H1 (cell line): ENCODE results near the gene SLC25A34. TPM values are rescaled to one million over a fixed set of nuclear protein-coding genes. Genes with fewer than 3 reads are reported as not detected.

Experiments
- CTCF ChIA-PET: fragments of 300-600 bp; sonication (Branson Sonifier 250); formaldehyde crosslinking; loops from one replicate; lab custom pipeline; 2021; ENCODE audit not compliant: partially characterized antibody; lab: Charles Lee
- POLR2A ChIA-PET: fragments of 300-600 bp; sonication (Branson Sonifier 250); formaldehyde crosslinking; loops from one replicate; lab custom pipeline; 2021; ENCODE audit warnings: inconsistent platforms; ENCODE audit not compliant: partially characterized antibody; lab: Charles Lee
- DNase-seq, 2 experiments: peaks; one replicate each; pipeline versions ENCODE4 v3.0.0 to v3.0.0-alpha.2; 2010 to 2022; ENCODE audit warnings: low spot score in 2 of 2, low read depth in 1 of 2, mixed read lengths in 1 of 2
- FAIRE-seq: peaks from 2 replicates; lab custom pipeline; 2011; peaks lifted over from hg19 to GRCh38; lab: Jason Lieb, UNC
- H2AFZ ChIP-seq: 2 replicates; pipeline ENCODE4 v1.8.1; 2012; ENCODE audit warnings: low read length, inconsistent platforms
- H2AK5ac ChIP-seq: 2 replicates; pipeline ENCODE4 v1.6.1; 2013; ENCODE audit warnings: low read depth, low read length
- H2BK120ac ChIP-seq: replicated peaks from 2 replicates; pipeline ENCODE3; 2013; ENCODE audit warnings: low read depth, low read length, inconsistent platforms
- H2BK12ac ChIP-seq: 2 replicates; pipeline ENCODE4 v1.6.1; 2013; ENCODE audit warnings: low read depth, low read length
- H2BK15ac ChIP-seq: 2 replicates; pipeline ENCODE4 v1.6.1; 2013; ENCODE audit warnings: low read length
- H2BK20ac ChIP-seq: 2 replicates; pipeline ENCODE4 v1.6.1; 2013; ENCODE audit warnings: low read length
- H2BK5ac ChIP-seq: 2 replicates; pipeline ENCODE4 v1.6.1; 2013; ENCODE audit warnings: low read depth, low read length
- H3K14ac ChIP-seq: 2 replicates; pipeline ENCODE4 v1.6.1; 2013; ENCODE audit warnings: inconsistent platforms; ENCODE audit not compliant: insufficient read length
- H3K18ac ChIP-seq: 2 replicates; pipeline ENCODE4 v1.6.1; 2013; ENCODE audit warnings: low read length; ENCODE audit errors: extremely low read depth
- H3K23ac ChIP-seq: 2 replicates; pipeline ENCODE4 v1.6.1; 2013; ENCODE audit warnings: inconsistent platforms; ENCODE audit not compliant: insufficient read length
- H3K23me2 ChIP-seq: 2 replicates; pipeline ENCODE4 v1.6.1; 2013; ENCODE audit warnings: low read depth, low read length
- H3K27ac ChIP-seq: 2 replicates; pipeline ENCODE4 v1.6.1; 2011; ENCODE audit warnings: low read depth, low read length, inconsistent platforms
- H3K27me3 ChIP-seq, 4 experiments: replicated peaks in 1 of 4; 1 replicate in 1 of 4; 2 replicates in 3 of 4; pipeline versions ENCODE4 v1.6.1 to v1.8.1; 2011 to 2013; ENCODE audit warnings: low read length in 3 of 4, mild to moderate bottlenecking in 3 of 4, inconsistent platforms in 2 of 4, mixed read lengths in 2 of 4, moderate library complexity in 1 of 4; ENCODE audit not compliant: control insufficient read depth in 3 of 4, insufficient read depth in 3 of 4; ENCODE audit errors: extremely low read depth in 1 of 4
- H3K36me3 ChIP-seq, 4 experiments: 2 replicates each; pipeline versions ENCODE4 v1.6.1 to v1.8.1; 2011 to 2013; ENCODE audit warnings: mild to moderate bottlenecking in 4 of 4, low read length in 3 of 4, moderate library complexity in 2 of 4, control low read depth in 1 of 4, inconsistent platforms in 1 of 4; ENCODE audit not compliant: insufficient read depth in 4 of 4, control insufficient read depth in 2 of 4
- H3K4ac ChIP-seq: replicated peaks from 2 replicates; pipeline ENCODE3; 2013; ENCODE audit warnings: low read length, low read depth, mixed read lengths, inconsistent platforms; ENCODE audit not compliant: insufficient read length
- H3K4me1 ChIP-seq, 4 experiments: replicated peaks in 1 of 4; 1 replicate in 1 of 4; 2 replicates in 3 of 4; pipeline versions ENCODE4 v1.6.1 to v1.8.1; 2011 to 2013; ENCODE audit warnings: low read length in 3 of 4, inconsistent platforms in 2 of 4, mixed read lengths in 1 of 4; ENCODE audit not compliant: insufficient read depth in 4 of 4, control insufficient read depth in 3 of 4
- H3K4me2 ChIP-seq, 2 experiments: 2 replicates each; pipeline versions ENCODE4 v1.6.1 to v1.8.1; 2011 to 2013; ENCODE audit warnings: low read depth in 2 of 2, low read length in 2 of 2, control low read depth in 1 of 2, inconsistent platforms in 1 of 2, mild to moderate bottlenecking in 1 of 2; ENCODE audit not compliant: insufficient read depth in 1 of 2
- H3K4me3 ChIP-seq, 4 experiments: fragments of 200-600, 300-600 bp in 1 of 4; sonication (generic), shearing (Covaris generic), sonication (Bioruptor Twin) in 1 of 4; 2 replicates each; pipeline versions ENCODE4 v1.5.1 to v1.8.1; 2011 to 2016; ENCODE audit warnings: low read length in 4 of 4, low read depth in 3 of 4, control low read depth in 2 of 4, inconsistent platforms in 2 of 4, mild to moderate bottlenecking in 2 of 4, mixed read lengths in 1 of 4, moderate library complexity in 1 of 4; ENCODE audit not compliant: insufficient read depth in 2 of 4; ENCODE audit errors: extremely low read depth in 1 of 4
- H3K56ac ChIP-seq: replicated peaks from 2 replicates; pipeline ENCODE3; 2013; ENCODE audit warnings: low read depth, mild to moderate bottlenecking, mixed read lengths, low read length, inconsistent platforms; ENCODE audit not compliant: insufficient read length
- H3K79me1 ChIP-seq: 2 replicates; pipeline ENCODE4 v1.6.1; 2013; ENCODE audit warnings: low read depth, low read length, control low read depth
- H3K79me2 ChIP-seq, 2 experiments: 2 replicates each; pipeline versions ENCODE4 v1.6.1 to v1.8.1; 2012 to 2013; ENCODE audit warnings: low read length in 2 of 2, mild to moderate bottlenecking in 2 of 2, inconsistent platforms in 1 of 2; ENCODE audit not compliant: insufficient read depth in 2 of 2, control insufficient read depth in 1 of 2
- H3K9ac ChIP-seq, 4 experiments: replicated peaks in 1 of 4; 1 replicate in 1 of 4; 2 replicates in 3 of 4; pipeline versions ENCODE4 v1.6.1 to v1.8.1; 2011 to 2013; ENCODE audit warnings: low read depth in 3 of 4, low read length in 3 of 4, control low read depth in 2 of 4, mild to moderate bottlenecking in 2 of 4, moderate library complexity in 2 of 4, inconsistent platforms in 1 of 4; ENCODE audit errors: extremely low read depth in 1 of 4
- H3K9me3 ChIP-seq, 2 experiments: 2 replicates each; pipeline versions ENCODE4 v1.6.1 to v1.8.1; 2012 to 2013; ENCODE audit warnings: mild to moderate bottlenecking in 2 of 2, moderate library complexity in 2 of 2, control low read depth in 1 of 2, inconsistent platforms in 1 of 2, low read depth in 1 of 2, low read length in 1 of 2, mixed read lengths in 1 of 2; ENCODE audit not compliant: insufficient read depth in 2 of 2
- H4K20me1 ChIP-seq, 2 experiments: replicated peaks in 1 of 2; 2 replicates each; pipeline versions ENCODE3 to v1.8.1; 2011 to 2013; ENCODE audit warnings: inconsistent platforms in 2 of 2, low read length in 2 of 2, mild to moderate bottlenecking in 1 of 2; ENCODE audit not compliant: insufficient read depth in 2 of 2, control insufficient read depth in 1 of 2
- H4K5ac ChIP-seq: 2 replicates; pipeline ENCODE4 v1.6.1; 2013; ENCODE audit warnings: low read length, low read depth, mixed read lengths, inconsistent platforms; ENCODE audit not compliant: insufficient read length
- H4K8ac ChIP-seq: 2 replicates; pipeline ENCODE4 v1.8.0; 2013; ENCODE audit warnings: mild to moderate bottlenecking, moderate library complexity, low read length, inconsistent platforms; ENCODE audit not compliant: insufficient read depth; ENCODE audit errors: extremely low read depth
- H4K91ac ChIP-seq: replicated peaks from 2 replicates; pipeline ENCODE3; 2013; ENCODE audit warnings: low read length, mixed read lengths, inconsistent platforms; ENCODE audit not compliant: insufficient read length
- BRCA1 ChIP-seq: IDR thresholded peaks from 2 replicates; pipeline ENCODE4 v1.6.1; 2012; ENCODE audit warnings: low read depth, low read length, improper control_type of control experiment
- CTCF ChIP-seq, 3 experiments: IDR thresholded peaks; 1 replicate in 2 of 3; 2 replicates in 1 of 3; pipeline versions ENCODE4 v1.5.1 to v1.6.1; 2011; ENCODE audit warnings: low read length in 3 of 3, mild to moderate bottlenecking in 3 of 3, inconsistent platforms in 2 of 3, low read depth in 1 of 3, moderate library complexity in 1 of 3; ENCODE audit not compliant: insufficient read depth in 1 of 3; ENCODE audit errors: control extremely low read depth in 1 of 3
- EZH2 ChIP-seq: fragments of 200-600 bp; sonication (generic); IDR thresholded peaks from 2 replicates; pipeline ENCODE4 v1.7.1; 2012; ENCODE audit warnings: low read depth, mild to moderate bottlenecking, moderate library complexity, low read length, inconsistent platforms; ENCODE audit not compliant: severe bottlenecking
- HDAC2 ChIP-seq, 2 experiments: fragments of 300-600 bp in 1 of 2; sonication (generic) in 1 of 2; IDR thresholded peaks; 2 replicates each; pipeline ENCODE4 v1.6.1; 2011 to 2012; ENCODE audit warnings: low read depth in 2 of 2, low read length in 2 of 2, mild to moderate bottlenecking in 2 of 2, moderate library complexity in 2 of 2, borderline replicate concordance in 1 of 2, inconsistent platforms in 1 of 2
- HDAC6 ChIP-seq: IDR thresholded peaks from one replicate; pipeline ENCODE4 v1.7.1; 2012; ENCODE audit warnings: low read depth, mild to moderate bottlenecking, inconsistent platforms, low read length, moderate library complexity
- KDM4A ChIP-seq: IDR thresholded peaks from one replicate; pipeline ENCODE4 v1.7.1; 2012; ENCODE audit warnings: low read depth, mild to moderate bottlenecking, moderate library complexity, low read length, inconsistent platforms; ENCODE audit not compliant: severe bottlenecking
- MAX ChIP-seq: IDR thresholded peaks from 2 replicates; pipeline ENCODE4 v1.6.1; 2012; ENCODE audit warnings: inconsistent platforms
- SRF ChIP-seq: IDR thresholded peaks from 2 replicates; pipeline ENCODE4 v1.6.1; 2011; ENCODE audit warnings: mild to moderate bottlenecking, low read depth, low read length, moderate library complexity
- WGBS, 2 experiments: shearing (Covaris generic) in 1 of 2; methylation state at CpG; one replicate each; pipeline versions ENCODE4 v1.1.6 to v1.1.7; 2013 to 2015; ENCODE audit warnings: low lambda C conversion rate in 2 of 2, mixed read lengths in 2 of 2, inconsistent platforms in 1 of 2, low coverage in 1 of 2, missing lambda C conversion rate in 1 of 2; ENCODE audit not compliant: insufficient replicate concordance in 2 of 2, insufficient coverage in 1 of 2, insufficient read length in 1 of 2; ENCODE audit errors: extremely low coverage in 1 of 2, missing lambda C conversion rate in 1 of 2; 5-methylcytosine and 5-hydroxymethylcytosine counted together
- polyA plus RNA-seq, 7 experiments: library from polyadenylated mRNA; depleted of rRNA in 3 of 7; stranded (reverse) in 5 of 7; unstranded in 2 of 7; fragments of >200 nt in 5 of 7; fragments of 200-250 nt in 2 of 7; gene quantifications; 1 replicate in 5 of 7; 2 replicates in 1 of 7; 4 replicates in 1 of 7; pipeline versions ENCODE4 v1.2.1 to v1.2.3, GENCODE V29; 2011 to 2013; ENCODE audit warnings: missing spikeins in 2 of 7, mixed read lengths in 2 of 7
- total RNA-seq: library from RNA; stranded (reverse); fragmentation: NEBNext Ultra II Directional; extraction: Animal tissue kit (Norgen Biotek cat#: 25700); gene quantifications from 2 replicates; pipeline ENCODE4 v1.2.1, GENCODE V29; 2021

Gene SLC25A34
- total and polyA plus RNA-seq, 2 of the 8 experiments (the other 6 are each of a cell fraction or from before 2014, with no cell fraction given): 0.48 to 0.62 TPM

- no peak overlapping the region for H4K91ac ChIP-seq
- no peak overlapping the region for H3K14ac ChIP-seq
- no peak overlapping the region for H3K18ac ChIP-seq
- H2BK5ac ChIP-seq: 0 out of 2 replicates have a peak overlapping the region, but pooled peaks have one; percentile 44
- H3K56ac ChIP-seq: no peak overlapping the region
- peaks cover 9% of the 10 kb centered on the region; the same call in 1 of the 2 replicates for H3K23me2 ChIP-seq
- no peak overlapping the region for H3K4ac ChIP-seq
- H3K9ac ChIP-seq: no peak overlapping the region
- FAIRE-seq (no peak), DNase-seq (no peak)
- no peak overlapping the region for H2AK5ac ChIP-seq
- WGBS, 2 experiments: 75% methylated on average over 10 of the region's 10 CpGs; no CpG with 5 or more reads in 1 of the 2 experiments
- H3K79me2 ChIP-seq: peaks cover 0 to 49% of the 10 kb centered on the region in 2 experiments; a peak in 2 of 4 replicates
- no peak overlapping the region for H2BK20ac ChIP-seq
- ChIA-PET POLR2A (interaction anchor here (0.6 to 2.1 kb wide), 7 partner anchors 9 to 233 kb away, joined by 3 to 11 read pairs (median 3); partner anchors contain the start of gene SPEN), CTCF (interaction anchor here (0.5 to 2.7 kb wide), 9 partner anchors 10 to 215 kb away, joined by 3 to 13 read pairs (median 4); partner anchors contain the start of gene SLC25A34)
- H3K36me3 ChIP-seq: peaks cover 9 to 32% (median 15%) of the 10 kb centered on the region in 4 experiments; a peak in 6 of 8 replicates
- TF ChIP-seq EZH2: no peak
- no peak for TF ChIP-seq BRCA1
- no peak for TF ChIP-seq MAX
- no peak for TF ChIP-seq HDAC6
- TF ChIP-seq CTCF (IDR thresholded peaks at IDR 0.05; ENCODE audit: control extremely low read depth in 1 of 3, insufficient read depth in 1 of 3, low read depth in 1 of 3, low read length in 3 of 3): peak in 1 of 3 experiments; percentile 20; a peak in 2 of 4 replicates
- TF ChIP-seq KDM4A: no peak
- TF ChIP-seq SRF: no peak
- TF ChIP-seq HDAC2 (IDR thresholded peaks at IDR 0.05; ENCODE audit: borderline replicate concordance in 1 of 2, low read depth in 2 of 2, low read length in 2 of 2): no peak
- H2AFZ ChIP-seq: no peak overlapping the region
- H3K27me3 ChIP-seq: no peaks in the 10 kb centered on the region
- H4K5ac ChIP-seq: no peak overlapping the region
- no peak overlapping the region for H2BK120ac ChIP-seq
- H2BK12ac ChIP-seq: no peak overlapping the region
- H3K4me2 ChIP-seq: no peak overlapping the region
- H3K9me3 ChIP-seq: no peaks in the 10 kb centered on the region
- no peak overlapping the region for H2BK15ac ChIP-seq
- no peak overlapping the region for H3K27ac ChIP-seq
- H3K4me3 ChIP-seq: no peak overlapping the region
- H3K79me1 ChIP-seq: peaks cover 18% of the 10 kb centered on the region
- no peak overlapping the region for H3K23ac ChIP-seq
- no peak overlapping the region for H4K8ac ChIP-seq
- H4K20me1 ChIP-seq: peaks cover 10 to 19% of the 10 kb centered on the region in 2 experiments
- H3K4me1 ChIP-seq: peaks cover 0 to 15% (median 12%) of the 10 kb centered on the region in 4 experiments; a peak in 6 of 7 replicates
Measured at GRCh38 chr1:15762546-15762945, 26.5 kb downstream of the SLC25A34 start.
